ENCODE results near the gene COLQ.
"Not testable (repeated sequence)": the region's sequence is repeated elsewhere in the genome, so short reads cannot be mapped to it uniquely, and the experiment has no call there.

The COLQ gene

DNA sequence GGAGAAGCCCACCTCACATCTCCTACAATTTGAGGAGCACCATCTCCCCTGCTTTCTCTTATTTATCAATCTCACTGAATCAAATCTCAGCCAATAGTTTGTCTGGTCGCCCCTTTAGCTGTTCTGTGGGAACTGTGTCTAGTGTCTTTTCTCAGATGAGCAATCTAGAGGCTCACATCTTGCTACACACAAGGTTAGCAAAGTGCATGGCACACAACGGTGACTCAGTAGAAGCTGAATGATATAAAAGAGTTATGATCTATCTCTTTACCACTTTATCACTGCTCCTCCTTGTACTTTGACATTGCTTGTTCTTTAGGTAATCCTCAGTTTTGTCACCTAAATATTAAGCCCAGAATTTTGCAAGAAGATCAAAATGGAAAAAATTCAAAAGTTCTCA lies 16.8 kb upstream of the COLQ start:
- Histone ChIP-seq H3K18ac (ENCODE audit: low read length) (no peak overlapping the region), H2BK15ac (ENCODE audit: low read length) (no peak overlapping the region), H2BK5ac (ENCODE audit: low read length) (no peak overlapping the region), H3K4me1 (ENCODE audit: control insufficient read depth in 2 of 2, insufficient read depth in 1 of 2, low read depth in 1 of 2, low read length in 2 of 2) (no peaks in the 10 kb centered on the region), H4K8ac (ENCODE audit: low read depth, low read length) (no peak overlapping the region), H3K27me3 (ENCODE audit: control insufficient read depth in 3 of 3, insufficient read depth in 3 of 3, low read depth in 1 of 3, low read length in 3 of 3) (no peaks in the 10 kb centered on the region), H3K9ac (ENCODE audit: low read depth, low read length, poor library complexity) (no peak overlapping the region), H3K79me1 (ENCODE audit: low read depth, low read length) (no peaks in the 10 kb centered on the region), H3K23ac (ENCODE audit: low read depth, low read length, poor library complexity) (no peak overlapping the region), H3K4me2 (ENCODE audit: insufficient read depth, low read length, poor library complexity, severe bottlenecking) (no peak overlapping the region), H2AFZ (ENCODE audit: low read length) (no peak overlapping the region), H2BK120ac (ENCODE audit: low read depth, low read length) (no peak overlapping the region), H4K91ac (ENCODE audit: low read depth, low read length, poor library complexity) (no peak overlapping the region), H3K4ac (ENCODE audit: low read length) (no peak overlapping the region), H3K9me3 (replicated peaks in 1 of 2; ENCODE audit: control insufficient read depth in 2 of 2, insufficient read depth in 1 of 2, low read depth in 1 of 2, low read length in 2 of 2) (no peaks in the 10 kb centered on the region), H3K14ac (ENCODE audit: low read length) (no peak overlapping the region), H2BK12ac (ENCODE audit: low read length) (no peak overlapping the region), H3K36me3 (replicated peaks in 1 of 2; ENCODE audit: control insufficient read depth in 2 of 2, insufficient read depth in 2 of 2, low read length in 2 of 2) (no peaks in the 10 kb centered on the region), H3K27ac (replicated peaks; ENCODE audit: low read length) (no peak overlapping the region), H3K4me3 (ENCODE audit: low read length in 2 of 2) (no peak overlapping the region), H2AK5ac (ENCODE audit: low read depth, low read length) (no peak overlapping the region)
- no peak for DNase-seq (ENCODE audit: low spot score)
- no CpG with 5 or more reads among the region's 2 CpGs for WGBS, 2 donors (ENCODE audit: extremely low coverage in 2 of 2, insufficient read length in 2 of 2, insufficient replicate concordance in 1 of 2)

DNA sequence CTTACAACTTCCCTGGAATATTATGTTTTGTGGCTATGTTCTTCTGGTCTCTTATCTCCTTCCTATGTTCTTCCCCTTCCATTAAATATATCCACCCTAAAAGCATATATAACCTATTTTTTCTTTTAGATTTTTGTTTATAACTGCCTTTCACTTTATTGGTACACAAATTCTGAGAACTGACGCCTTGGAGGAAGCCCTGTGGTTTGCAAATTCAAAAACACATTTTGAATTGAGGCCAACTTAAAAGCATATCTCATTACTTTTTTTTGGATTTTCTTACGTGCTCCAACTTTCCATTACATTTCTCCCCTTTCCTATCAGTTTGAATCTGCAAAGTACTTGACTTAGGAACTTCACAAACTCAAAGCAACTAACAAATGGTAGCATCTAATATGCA lies 15.3 kb upstream of the COLQ start:
- H3K36me3 ChIP-seq (replicated peaks in 1 of 2; ENCODE audit: control insufficient read depth in 2 of 2, insufficient read depth in 2 of 2, low read length in 2 of 2) = no peaks in the 10 kb centered on the region
- no peaks in the 10 kb centered on the region for H3K27me3 ChIP-seq (ENCODE audit: control insufficient read depth in 3 of 3, insufficient read depth in 3 of 3, low read depth in 1 of 3, low read length in 3 of 3)
- H3K27ac ChIP-seq (replicated peaks; ENCODE audit: low read length) = no peak overlapping the region
- no peak overlapping the region for H3K4me3 ChIP-seq (ENCODE audit: low read length in 2 of 2)
- H3K4me2 ChIP-seq (ENCODE audit: insufficient read depth, low read length, poor library complexity, severe bottlenecking) = no peak overlapping the region
- H2AFZ ChIP-seq (ENCODE audit: low read length) = no peak overlapping the region
- H3K4me1 ChIP-seq (ENCODE audit: control insufficient read depth in 2 of 2, insufficient read depth in 1 of 2, low read depth in 1 of 2, low read length in 2 of 2) = no peaks in the 10 kb centered on the region
- H4K91ac ChIP-seq (ENCODE audit: low read depth, low read length, poor library complexity) = no peak overlapping the region
- no peak overlapping the region for H4K8ac ChIP-seq (ENCODE audit: low read depth, low read length)
- no peak overlapping the region for H2AK5ac ChIP-seq (ENCODE audit: low read depth, low read length)
- H3K9ac ChIP-seq (ENCODE audit: low read depth, low read length, poor library complexity) = no peak overlapping the region
- H2BK12ac ChIP-seq (ENCODE audit: low read length) = no peak overlapping the region
- H3K18ac ChIP-seq (ENCODE audit: low read length) = no peak overlapping the region
- no peak overlapping the region for H2BK5ac ChIP-seq (ENCODE audit: low read length)
- no peak overlapping the region for H3K14ac ChIP-seq (ENCODE audit: low read length)
- H3K79me1 ChIP-seq (ENCODE audit: low read depth, low read length) = no peaks in the 10 kb centered on the region
- H2BK120ac ChIP-seq (ENCODE audit: low read depth, low read length) = no peak overlapping the region
- H2BK15ac ChIP-seq (ENCODE audit: low read length) = no peak overlapping the region
- no peak overlapping the region for H3K4ac ChIP-seq (ENCODE audit: low read length)
- no CpG with 5 or more reads among the region's 2 CpGs for WGBS, 2 donors (ENCODE audit: extremely low coverage in 2 of 2, insufficient read length in 2 of 2, insufficient replicate concordance in 1 of 2)
- no peak overlapping the region for H3K23ac ChIP-seq (ENCODE audit: low read depth, low read length, poor library complexity)
- H3K9me3 ChIP-seq (replicated peaks in 1 of 2; ENCODE audit: control insufficient read depth in 2 of 2, insufficient read depth in 1 of 2, low read depth in 1 of 2, low read length in 2 of 2) = no peaks in the 10 kb centered on the region
- no peak for DNase-seq (ENCODE audit: low spot score)

DNA sequence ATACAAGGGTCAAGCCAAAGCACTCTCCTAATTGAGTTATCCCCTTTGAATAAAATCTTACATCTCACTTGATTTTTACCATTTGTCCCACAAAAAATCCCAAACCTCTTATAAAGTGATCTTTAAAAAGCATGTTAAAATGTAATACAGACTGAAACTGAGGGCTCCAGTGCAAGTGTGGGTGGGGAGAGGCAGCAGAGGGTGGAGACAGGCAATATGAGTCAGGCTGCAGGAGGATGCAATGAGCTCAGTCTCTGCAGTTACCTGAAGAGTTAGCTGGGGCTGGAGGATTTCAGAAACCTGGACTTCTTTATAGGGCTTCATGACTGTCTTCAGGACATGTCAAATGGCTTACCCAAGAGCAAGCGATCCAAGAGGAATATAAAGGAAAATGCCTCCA lies 14.2 kb upstream of the COLQ start:
- Histone ChIP-seq H3K4me2 (ENCODE audit: insufficient read depth, low read length, poor library complexity, severe bottlenecking) (no peak overlapping the region), H3K27ac (replicated peaks; ENCODE audit: low read length) (no peak overlapping the region), H2BK12ac (ENCODE audit: low read length) (no peak overlapping the region), H3K36me3 (replicated peaks in 1 of 2; ENCODE audit: control insufficient read depth in 2 of 2, insufficient read depth in 2 of 2, low read length in 2 of 2) (no peaks in the 10 kb centered on the region), H3K23ac (ENCODE audit: low read depth, low read length, poor library complexity) (no peak overlapping the region), H2AK5ac (ENCODE audit: low read depth, low read length) (no peak overlapping the region), H3K4me1 (ENCODE audit: control insufficient read depth in 2 of 2, insufficient read depth in 1 of 2, low read depth in 1 of 2, low read length in 2 of 2) (no peaks in the 10 kb centered on the region), H4K91ac (ENCODE audit: low read depth, low read length, poor library complexity) (no peak overlapping the region), H3K27me3 (ENCODE audit: control insufficient read depth in 3 of 3, insufficient read depth in 3 of 3, low read depth in 1 of 3, low read length in 3 of 3) (no peaks in the 10 kb centered on the region), H2BK5ac (ENCODE audit: low read length) (no peak overlapping the region), H3K4me3 (ENCODE audit: low read length in 2 of 2) (no peak overlapping the region), H3K14ac (ENCODE audit: low read length) (no peak overlapping the region), H2BK15ac (ENCODE audit: low read length) (no peak overlapping the region), H4K8ac (ENCODE audit: low read depth, low read length) (no peak overlapping the region), H3K18ac (ENCODE audit: low read length) (no peak overlapping the region), H3K9ac (ENCODE audit: low read depth, low read length, poor library complexity) (no peak overlapping the region), H2BK120ac (ENCODE audit: low read depth, low read length) (no peak overlapping the region), H3K9me3 (replicated peaks in 1 of 2; ENCODE audit: control insufficient read depth in 2 of 2, insufficient read depth in 1 of 2, low read depth in 1 of 2, low read length in 2 of 2) (no peaks in the 10 kb centered on the region), H3K79me1 (ENCODE audit: low read depth, low read length) (no peaks in the 10 kb centered on the region), H2AFZ (ENCODE audit: low read length) (no peak overlapping the region), H3K4ac (ENCODE audit: low read length) (no peak overlapping the region)
- no CpG with 5 or more reads among the region's 1 CpG for WGBS, 2 donors (ENCODE audit: extremely low coverage in 2 of 2, insufficient read length in 2 of 2, insufficient replicate concordance in 1 of 2)
- no peak for DNase-seq (ENCODE audit: low spot score)

GRCh38 chr3:15532614-15533013 lies 11.1 kb upstream of the COLQ start:
- not testable (repeated sequence) for H3K36me3 ChIP-seq (replicated peaks in 1 of 2; ENCODE audit: control insufficient read depth in 2 of 2, insufficient read depth in 2 of 2, low read length in 2 of 2); H3K4me1 ChIP-seq (ENCODE audit: control insufficient read depth in 2 of 2, insufficient read depth in 1 of 2, low read depth in 1 of 2, low read length in 2 of 2); H3K27ac ChIP-seq (replicated peaks; ENCODE audit: low read length); H3K4me3 ChIP-seq (ENCODE audit: low read length in 2 of 2); H4K91ac ChIP-seq (ENCODE audit: low read depth, low read length, poor library complexity); H3K23ac ChIP-seq (ENCODE audit: low read depth, low read length, poor library complexity); H3K9me3 ChIP-seq (replicated peaks in 1 of 2; ENCODE audit: control insufficient read depth in 2 of 2, insufficient read depth in 1 of 2, low read depth in 1 of 2, low read length in 2 of 2); H2AFZ ChIP-seq (ENCODE audit: low read length); H3K9ac ChIP-seq (ENCODE audit: low read depth, low read length, poor library complexity); H2AK5ac ChIP-seq (ENCODE audit: low read depth, low read length); H3K4ac ChIP-seq (ENCODE audit: low read length); H2BK120ac ChIP-seq (ENCODE audit: low read depth, low read length); H4K8ac ChIP-seq (ENCODE audit: low read depth, low read length); H2BK15ac ChIP-seq (ENCODE audit: low read length); H2BK12ac ChIP-seq (ENCODE audit: low read length); H3K18ac ChIP-seq (ENCODE audit: low read length); H2BK5ac ChIP-seq (ENCODE audit: low read length); H3K27me3 ChIP-seq (ENCODE audit: control insufficient read depth in 3 of 3, insufficient read depth in 3 of 3, low read depth in 1 of 3, low read length in 3 of 3); H3K14ac ChIP-seq (ENCODE audit: low read length); H3K4me2 ChIP-seq (ENCODE audit: insufficient read depth, low read length, poor library complexity, severe bottlenecking); DNase-seq (ENCODE audit: low spot score); H3K79me1 ChIP-seq (ENCODE audit: low read depth, low read length)
- WGBS, 2 donors (ENCODE audit: extremely low coverage in 2 of 2, insufficient read length in 2 of 2, insufficient replicate concordance in 1 of 2) = no CpG with 5 or more reads among the region's 2 CpGs
